T-cell (primary cell): ENCODE measurements around the gene GNAS. TPM values are rescaled to one million over a fixed set of nuclear protein-coding genes. Genes with fewer than 3 reads are reported as not detected.

Experiments used
- ATAC-seq, 4 experiments: fragments of 200-7000 bp in 3 of 4; fragments of 150-1000 bp in 1 of 4; cut with Tn5 transposase; replicated peaks in 1 of 4; 1 replicate in 3 of 4; 2 replicates in 1 of 4; pipeline ENCODE4 v1.10.0; 2021; ENCODE audit warnings: moderate library complexity in 3 of 4, mild to moderate bottlenecking in 2 of 4, moderate number of reproducible peaks in 1 of 4
- CTCF ChIA-PET, 2 donors: fragments of 300-600 bp; sonication (Branson Sonifier 250); formaldehyde crosslinking; loops; one replicate each; lab custom pipeline; 2022; ENCODE audit warnings: antibody characterized with exemption in 2 of 2; lab: Charles Lee
- POLR2A ChIA-PET, 2 donors: fragments of 300-600 bp; sonication (Branson Sonifier 250); formaldehyde crosslinking; loops; one replicate each; lab custom pipeline; 2022; ENCODE audit warnings: antibody characterized with exemption in 2 of 2; lab: Charles Lee
- DNase-seq, 35 experiments: peaks; one replicate each; pipeline versions ENCODE4 v3.0.0 to v3.0.0-alpha.2; 2013 to 2023
- H3K27ac ChIP-seq: one replicate; pipeline ENCODE4 v1.5.1; 2013; ENCODE audit warnings: low read length
- H3K27me3 ChIP-seq, 2 experiments: replicated peaks in 1 of 2; 1 replicate in 1 of 2; 2 replicates in 1 of 2; pipeline versions ENCODE4 v1.6.1 to v1.7.0; 2013; ENCODE audit warnings: low read length in 1 of 2, mixed read lengths in 1 of 2; ENCODE audit not compliant: control insufficient read depth in 2 of 2, insufficient read depth in 2 of 2; ENCODE audit errors: extremely low read depth in 1 of 2
- H3K36me3 ChIP-seq, 2 donors: 1 replicate in 1 of 2; 2 replicates in 1 of 2; pipeline versions ENCODE4 v1.6.1 to v1.7.0; 2013; ENCODE audit warnings: low read length in 1 of 2; ENCODE audit not compliant: control insufficient read depth in 2 of 2, insufficient read depth in 1 of 2; ENCODE audit errors: extremely low read depth in 1 of 2
- H3K4me1 ChIP-seq, 2 experiments: 1 replicate in 1 of 2; 2 replicates in 1 of 2; pipeline versions ENCODE4 v1.6.1 to v1.7.0; 2013; ENCODE audit warnings: low read length in 2 of 2, mixed read lengths in 1 of 2; ENCODE audit not compliant: insufficient read depth in 2 of 2, control insufficient read depth in 1 of 2; ENCODE audit errors: extremely low read depth in 1 of 2
- H3K4me3 ChIP-seq, 2 donors: 1 replicate in 1 of 2; 2 replicates in 1 of 2; pipeline versions ENCODE4 v1.5.1 to v1.7.0; 2013; ENCODE audit warnings: mild to moderate bottlenecking in 2 of 2, low read length in 1 of 2, moderate library complexity in 1 of 2; ENCODE audit not compliant: control insufficient read depth in 1 of 2; ENCODE audit errors: extremely low read depth in 1 of 2
- H3K9me3 ChIP-seq: 2 replicates; pipeline ENCODE4 v1.7.0; 2013
- H3K27ac Mint-ChIP-seq, 2 donors: one replicate each; pipeline ENCODE4 v1.8.0; 2020 to 2021; ENCODE audit warnings: mild to moderate bottlenecking in 2 of 2, mixed read lengths in 2 of 2
- H3K27me3 Mint-ChIP-seq, 2 donors: one replicate each; pipeline ENCODE4 v1.8.0; 2021 to 2022; ENCODE audit warnings: mixed read lengths in 2 of 2
- H3K36me3 Mint-ChIP-seq: one replicate; pipeline ENCODE4 v1.8.0; 2021; ENCODE audit warnings: mixed read lengths
- H3K4me1 Mint-ChIP-seq, 3 donors: one replicate each; pipeline ENCODE4 v1.8.0; 2020 to 2022; ENCODE audit warnings: mixed read lengths in 3 of 3, mild to moderate bottlenecking in 1 of 3
- H3K4me3 Mint-ChIP-seq, 3 donors: one replicate each; pipeline ENCODE4 v1.8.0; 2020 to 2022; ENCODE audit warnings: mild to moderate bottlenecking in 3 of 3, mixed read lengths in 3 of 3, moderate library complexity in 3 of 3
- H3K9me3 Mint-ChIP-seq, 3 donors: one replicate each; pipeline ENCODE4 v1.8.0; 2020 to 2022; ENCODE audit warnings: mixed read lengths in 3 of 3
- WGBS: methylation state at CpG from one replicate; pipeline ENCODE4 v1.1.5; 2013; ENCODE audit warnings: missing lambda C conversion rate; ENCODE audit not compliant: insufficient coverage; 5-methylcytosine and 5-hydroxymethylcytosine counted together
- total RNA-seq, 35 experiments: library from RNA in 6 of 35; stranded (reverse) in 6 of 35; fragments of 120-200 nt in 1 of 35; gene quantifications; one replicate each; pipeline versions ENCODE4 v1.2.1 to v1.2.4 and lab custom pipeline; 2013 to 2026

Gene GNAS
- total RNA-seq, 5 donors from 2014 or later (not counting 1 experiment from before 2014, with no cell fraction given): 578 to 855 (median 640) TPM

DNA sequence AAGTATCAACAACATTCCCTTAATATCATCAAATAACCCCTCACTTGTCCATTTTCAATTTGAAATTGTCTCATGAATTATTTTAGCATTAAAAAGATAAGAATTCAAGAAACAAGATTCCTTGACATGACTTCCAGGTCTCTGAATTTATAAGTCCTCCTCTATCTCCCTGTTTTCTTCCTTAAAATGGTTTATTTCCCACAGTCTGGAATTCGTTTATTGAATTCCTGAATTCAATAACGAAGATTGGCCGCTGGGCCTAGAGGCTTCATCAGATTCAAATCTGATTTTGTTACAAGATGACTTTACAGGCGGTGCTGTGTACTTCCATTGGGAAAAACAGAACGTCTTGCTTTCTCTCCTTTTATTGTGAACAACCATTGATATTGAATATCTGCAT lies 79.7 kb downstream of the GNAS start:
- no peak overlapping the region for H3K27ac Mint-ChIP-seq
- WGBS: 79% methylated on average over 5 of the region's 5 CpGs
- Histone ChIP-seq H3K9me3 (no peaks in the 10 kb centered on the region), H3K4me3 (no peak overlapping the region), H3K27me3 (peaks cover 0 to 14% of the 10 kb centered on the region in 2 experiments), H3K4me1 (no peaks in the 10 kb centered on the region), H3K36me3 (no peaks in the 10 kb centered on the region), H3K27ac (no peak overlapping the region)
- H3K27me3 Mint-ChIP-seq: peaks cover 18 to 34% of the 10 kb centered on the region in 2 donors
- POLR2A ChIA-PET: no interaction called here
- no peaks in the 10 kb centered on the region for H3K36me3 Mint-ChIP-seq
- H3K4me1 Mint-ChIP-seq: no peaks in the 10 kb centered on the region
- H3K9me3 Mint-ChIP-seq: peaks cover 0 to 3% (median 0%) of the 10 kb centered on the region in 3 donors
- no peak for ATAC-seq
- H3K4me3 Mint-ChIP-seq: no peak overlapping the region
- no peak for DNase-seq
- CTCF ChIA-PET: no interaction called here

GRCh38 chr20:58938078-58938477 lies 85.6 kb downstream of the GNAS start:
- H3K27ac Mint-ChIP-seq: no peak overlapping the region
- ATAC-seq (no peak), DNase-seq (no peak)
- H3K4me3 Mint-ChIP-seq: no peak overlapping the region
- Histone ChIP-seq H3K4me1 (no peaks in the 10 kb centered on the region), H3K27ac (no peak overlapping the region), H3K27me3 (peaks cover 0 to 4% of the 10 kb centered on the region in 2 experiments), H3K4me3 (no peak overlapping the region), H3K36me3 (no peaks in the 10 kb centered on the region), H3K9me3 (no peaks in the 10 kb centered on the region)
- CTCF ChIA-PET: interaction anchor here (0.5 to 0.7 kb wide), 4 partner anchors 53 to 509 kb away, joined by 4 to 7 read pairs (median 5); no protein-coding TSS in a partner anchor
- H3K27me3 Mint-ChIP-seq: peaks cover 10 to 16% of the 10 kb centered on the region in 2 donors
- 78% methylated on average over 2 of the region's 2 CpGs for WGBS
- POLR2A ChIA-PET: interaction anchor here (0.6 kb wide), 3 partner anchors 17 to 1429 kb away, joined by 3 to 7 read pairs (median 5); no protein-coding TSS in a partner anchor
- H3K9me3 Mint-ChIP-seq: peaks cover 0 to 3% (median 0%) of the 10 kb centered on the region in 3 donors
- no peaks in the 10 kb centered on the region for H3K36me3 Mint-ChIP-seq
- no peaks in the 10 kb centered on the region for H3K4me1 Mint-ChIP-seq

- no peaks in the 10 kb centered on the region for H3K4me1 ChIP-seq
- Mint-ChIP-seq H3K36me3 (no peaks in the 10 kb centered on the region), H3K4me1 (no peaks in the 10 kb centered on the region), H3K27me3 (peaks cover 10 to 13% of the 10 kb centered on the region in 2 donors), H3K27ac (no peak overlapping the region), H3K9me3 (peaks cover 0 to 3% (median 0%) of the 10 kb centered on the region in 3 donors), H3K4me3 (no peak overlapping the region)
- peaks cover 0 to 3% of the 10 kb centered on the region in 2 experiments for H3K27me3 ChIP-seq
- POLR2A ChIA-PET: interaction anchor here (0.6 kb wide), 2 partner anchors 50 to 1429 kb away, joined by 3 to 5 read pairs; no protein-coding TSS in a partner anchor
- ATAC-seq: no peak
- no peak for DNase-seq
- H3K27ac ChIP-seq: no peak overlapping the region
- CTCF ChIA-PET: interaction anchor here in 1 of 2 donors (0.7 kb wide), 3 partner anchors 53 to 508 kb away, joined by 5 to 7 read pairs (median 5); no protein-coding TSS in a partner anchor
- H3K4me3 ChIP-seq: no peak overlapping the region
- WGBS: no CpG with 5 or more reads among the region's 1 CpG
- no peaks in the 10 kb centered on the region for H3K36me3 ChIP-seq
- H3K9me3 ChIP-seq: no peaks in the 10 kb centered on the region
Observed at GRCh38 chr20:58938541-58938940, 86.0 kb downstream of the GNAS start.

DNA sequence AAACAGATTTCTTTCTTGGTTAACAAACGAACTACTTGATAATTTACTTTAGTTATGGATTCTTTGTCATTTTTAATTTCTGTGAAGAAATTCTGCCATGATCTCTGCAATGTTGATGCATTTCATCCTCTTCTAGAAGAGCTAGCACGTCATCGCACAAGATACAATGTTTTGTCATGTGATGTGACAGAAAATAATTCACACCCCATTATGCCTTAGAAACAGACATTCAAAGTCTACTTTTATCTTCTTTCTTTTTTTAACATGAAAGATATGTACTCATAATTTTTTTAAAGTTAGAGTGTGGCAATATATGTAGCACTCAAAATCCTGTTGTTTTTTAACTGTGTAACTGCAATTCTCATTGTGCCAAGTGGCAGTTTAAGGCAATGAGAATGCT lies 89.0 kb downstream of the GNAS start:
- no CpG with 5 or more reads among the region's 3 CpGs for WGBS
- Histone ChIP-seq H3K27me3 (peaks cover 0 to 3% of the 10 kb centered on the region in 2 experiments), H3K4me1 (no peaks in the 10 kb centered on the region), H3K36me3 (no peaks in the 10 kb centered on the region), H3K27ac (no peak overlapping the region), H3K4me3 (no peak overlapping the region), H3K9me3 (no peaks in the 10 kb centered on the region)
- ATAC-seq: no peak
- Mint-ChIP-seq H3K9me3 (no peaks in the 10 kb centered on the region), H3K27ac (no peak overlapping the region), H3K27me3 (peaks cover 0 to 7% of the 10 kb centered on the region in 2 donors), H3K4me3 (no peak overlapping the region), H3K4me1 (no peaks in the 10 kb centered on the region), H3K36me3 (no peaks in the 10 kb centered on the region)
- POLR2A ChIA-PET: no interaction called here
- CTCF ChIA-PET: no interaction called here
- DNase-seq: no peak

GRCh38 chr20:58942549-58942948 lies 90.0 kb downstream of the GNAS start:
- Histone ChIP-seq H3K27me3 (peaks cover 0 to 3% of the 10 kb centered on the region in 2 experiments), H3K36me3 (no peaks in the 10 kb centered on the region), H3K4me1 (no peaks in the 10 kb centered on the region), H3K27ac (no peak overlapping the region), H3K9me3 (no peaks in the 10 kb centered on the region), H3K4me3 (no peak overlapping the region)
- Mint-ChIP-seq H3K4me1 (no peaks in the 10 kb centered on the region), H3K9me3 (no peaks in the 10 kb centered on the region), H3K4me3 (no peak overlapping the region), H3K27ac (no peak overlapping the region), H3K27me3 (peaks cover 0 to 7% of the 10 kb centered on the region in 2 donors), H3K36me3 (no peaks in the 10 kb centered on the region)
- ChIA-PET CTCF (interaction anchor here in 1 of 2 donors (0.6 kb wide), 1 partner anchor 416 kb away, joined by 4 read pairs; no protein-coding TSS in a partner anchor), POLR2A (no interaction called here)
- WGBS: 50% methylated on average over 1 of the region's 4 CpGs
- ATAC-seq (no peak), DNase-seq (no peak)

DNA sequence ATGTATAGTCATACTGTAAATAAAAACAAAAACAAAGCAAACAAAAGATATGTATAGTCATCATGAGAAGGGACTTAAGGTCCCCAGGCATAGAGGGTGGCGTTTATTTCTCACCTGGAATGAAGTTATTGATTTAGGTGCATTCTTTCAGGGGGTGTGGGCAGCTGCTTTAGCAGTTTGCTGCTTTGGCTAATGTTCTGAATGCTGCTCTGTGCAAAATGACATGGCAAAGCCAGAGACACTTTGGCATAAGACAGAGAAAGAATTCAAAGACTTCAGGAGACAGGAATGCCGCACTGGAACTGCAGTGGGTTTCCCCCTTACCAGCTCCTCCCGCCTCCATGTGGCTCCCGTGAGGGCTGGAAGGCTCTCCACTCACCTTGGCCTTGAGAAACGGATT lies 92.1 kb downstream of the GNAS start:
- Histone ChIP-seq H3K27me3 (peaks cover 0 to 6% of the 10 kb centered on the region in 2 experiments), H3K4me1 (no peaks in the 10 kb centered on the region), H3K27ac (no peak overlapping the region), H3K36me3 (no peaks in the 10 kb centered on the region), H3K9me3 (no peaks in the 10 kb centered on the region), H3K4me3 (no peak overlapping the region)
- H3K27me3 Mint-ChIP-seq: peaks cover 0 to 4% of the 10 kb centered on the region in 2 donors
- no peaks in the 10 kb centered on the region for H3K36me3 Mint-ChIP-seq
- no peak overlapping the region for H3K4me3 Mint-ChIP-seq
- DNase-seq (no peak), ATAC-seq (no peak)
- ChIA-PET CTCF (no interaction called here), POLR2A (no interaction called here)
- H3K4me1 Mint-ChIP-seq: no peaks in the 10 kb centered on the region
- 75% methylated on average over 5 of the region's 5 CpGs for WGBS
- no peak overlapping the region for H3K27ac Mint-ChIP-seq
- H3K9me3 Mint-ChIP-seq: no peaks in the 10 kb centered on the region
